Measurements from ENCODE around the gene LMBRD1. TPM values are rescaled to one million over a fixed set of nuclear protein-coding genes. Genes with fewer than 3 reads are reported as not detected.
"Not testable (repeated sequence)": the region's sequence is repeated elsewhere in the genome, so short reads cannot be mapped to it uniquely, and the experiment has no call there.

Gene LMBRD1
- total RNA-seq, 1 donor from 2014 or later = 40.7 TPM

DNA sequence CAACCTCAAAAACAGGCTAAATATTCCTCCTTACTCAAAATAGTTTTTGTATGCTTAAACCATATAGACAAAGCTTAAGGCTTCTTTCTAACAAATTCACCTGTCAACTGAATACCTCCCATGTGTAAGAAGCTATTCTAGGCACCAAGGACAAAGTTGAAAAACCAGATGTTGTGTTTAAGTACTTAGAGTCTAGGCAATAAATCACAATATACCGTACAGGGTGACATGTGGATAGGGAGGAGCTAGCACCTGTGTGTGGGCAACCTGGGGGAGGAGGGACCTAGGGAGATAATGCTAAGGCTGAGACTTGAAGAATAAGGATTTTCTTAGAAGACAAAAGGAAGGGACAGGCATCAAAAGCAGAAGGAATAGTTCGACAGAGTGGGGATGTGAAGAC lies 123.5 kb downstream of the LMBRD1 start:
- no peaks in the 10 kb centered on the region for H3K4me1 Mint-ChIP-seq (ENCODE audit: unreplicated experiment)
- no peaks in the 10 kb centered on the region for H3K27me3 Mint-ChIP-seq (ENCODE audit: unreplicated experiment)
- H3K27ac Mint-ChIP-seq (ENCODE audit: unreplicated experiment) = no peak overlapping the region
- H3K9me3 Mint-ChIP-seq (ENCODE audit: unreplicated experiment) = no peaks in the 10 kb centered on the region
- no peak for DNase-seq (ENCODE audit: extremely low spot score, unreplicated experiment)
- no peak overlapping the region for H3K4me3 Mint-ChIP-seq (ENCODE audit: unreplicated experiment)
- TF ChIP-seq CTCF (IDR thresholded peaks at IDR 0.05) = no peak
- peaks cover 45% of the 10 kb centered on the region for H3K36me3 Mint-ChIP-seq (ENCODE audit: unreplicated experiment)

DNA sequence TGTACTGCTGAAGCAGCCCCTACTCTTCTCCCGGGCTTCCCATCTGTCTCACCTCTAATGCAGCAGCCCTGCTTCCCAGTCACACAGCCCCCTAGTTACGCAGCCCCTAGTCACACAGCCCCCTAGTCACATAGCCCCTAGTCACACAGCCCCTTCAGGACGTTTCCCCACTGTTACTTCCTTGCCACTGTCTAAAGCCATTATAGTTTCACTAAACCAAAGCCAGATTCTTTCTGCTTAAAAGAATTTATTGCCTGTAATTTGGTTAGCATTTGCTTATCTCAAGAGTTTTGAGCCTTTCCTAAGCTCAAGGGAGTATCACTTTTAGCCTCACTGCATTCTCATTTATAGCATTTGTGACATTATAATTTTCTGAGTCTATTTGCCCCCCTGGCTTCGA lies 127.9 kb downstream of the LMBRD1 start:
- Mint-ChIP-seq H3K4me3 (ENCODE audit: unreplicated experiment) (no peak overlapping the region), H3K36me3 (ENCODE audit: unreplicated experiment) (peaks cover 24% of the 10 kb centered on the region), H3K27ac (ENCODE audit: unreplicated experiment) (no peak overlapping the region), H3K9me3 (ENCODE audit: unreplicated experiment) (no peaks in the 10 kb centered on the region), H3K4me1 (ENCODE audit: unreplicated experiment) (peaks cover 9% of the 10 kb centered on the region), H3K27me3 (ENCODE audit: unreplicated experiment) (no peaks in the 10 kb centered on the region)
- no peak for DNase-seq (ENCODE audit: extremely low spot score, unreplicated experiment)
- no peak for TF ChIP-seq CTCF (IDR thresholded peaks at IDR 0.05)

DNA sequence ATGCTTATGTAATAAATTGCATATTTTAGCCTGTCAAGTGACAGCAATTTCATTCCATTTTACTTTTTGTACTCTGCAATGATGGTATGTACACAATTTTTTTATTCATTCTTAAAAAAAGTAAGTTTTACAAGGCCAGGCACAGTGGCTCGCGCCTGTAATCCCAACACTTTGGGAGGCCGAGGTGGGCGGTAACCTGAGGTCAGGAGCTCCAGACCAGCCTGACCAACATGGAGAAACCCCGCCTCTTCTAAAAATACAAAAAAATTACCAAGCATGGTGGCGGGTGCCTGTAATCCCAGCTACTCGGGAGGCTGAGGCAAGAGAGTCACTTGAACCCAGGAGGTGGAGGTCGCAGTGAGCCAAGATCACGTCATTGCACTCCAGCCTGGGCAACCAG lies 130.0 kb downstream of the LMBRD1 start:
- H3K4me1 Mint-ChIP-seq (ENCODE audit: unreplicated experiment); DNase-seq (ENCODE audit: extremely low spot score, unreplicated experiment); H3K9me3 Mint-ChIP-seq (ENCODE audit: unreplicated experiment); H3K27me3 Mint-ChIP-seq (ENCODE audit: unreplicated experiment); H3K27ac Mint-ChIP-seq (ENCODE audit: unreplicated experiment); H3K4me3 Mint-ChIP-seq (ENCODE audit: unreplicated experiment): not testable (repeated sequence)
- H3K36me3 Mint-ChIP-seq (ENCODE audit: unreplicated experiment) = peaks cover 11% of the 10 kb centered on the region

GRCh38 chr6:69665437-69665836 lies 131.4 kb downstream of the LMBRD1 start:
- no peaks in the 10 kb centered on the region for H3K9me3 Mint-ChIP-seq (ENCODE audit: unreplicated experiment)
- peaks cover 4% of the 10 kb centered on the region for H3K36me3 Mint-ChIP-seq (ENCODE audit: unreplicated experiment)
- DNase-seq (ENCODE audit: extremely low spot score, unreplicated experiment) = no peak
- H3K27ac Mint-ChIP-seq (ENCODE audit: unreplicated experiment) = no peak overlapping the region
- no peak overlapping the region for H3K4me3 Mint-ChIP-seq (ENCODE audit: unreplicated experiment)
- peaks cover 9% of the 10 kb centered on the region for H3K4me1 Mint-ChIP-seq (ENCODE audit: unreplicated experiment)
- TF ChIP-seq CTCF (IDR thresholded peaks at IDR 0.05) = no peak
- peaks cover 4% of the 10 kb centered on the region for H3K27me3 Mint-ChIP-seq (ENCODE audit: unreplicated experiment)

DNA sequence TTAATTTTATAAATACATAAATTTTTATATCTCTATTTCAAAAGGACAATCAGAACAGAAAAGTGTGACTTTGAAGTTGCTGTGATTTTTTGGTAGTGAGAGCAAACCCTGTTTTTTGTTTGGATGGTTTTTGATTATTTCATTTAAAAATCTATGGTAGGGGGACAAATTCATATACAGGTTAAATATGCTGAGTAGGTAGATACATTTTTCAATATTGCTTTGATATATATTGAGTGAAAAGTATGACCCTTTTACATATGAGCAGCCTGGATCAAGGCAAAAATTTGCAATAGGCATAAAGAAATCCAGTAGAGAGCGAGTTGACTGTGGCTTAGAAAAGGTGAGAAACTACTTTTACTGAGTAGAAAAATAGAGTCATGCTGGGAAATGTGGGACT lies 132.3 kb downstream of the LMBRD1 start:
- H3K27ac Mint-ChIP-seq (ENCODE audit: unreplicated experiment) = no peak overlapping the region
- H3K9me3 Mint-ChIP-seq (ENCODE audit: unreplicated experiment) = peaks cover 6% of the 10 kb centered on the region
- H3K27me3 Mint-ChIP-seq (ENCODE audit: unreplicated experiment) = peaks cover 4% of the 10 kb centered on the region
- DNase-seq (ENCODE audit: extremely low spot score, unreplicated experiment) = no peak
- peaks cover 2% of the 10 kb centered on the region for H3K36me3 Mint-ChIP-seq (ENCODE audit: unreplicated experiment)
- H3K4me3 Mint-ChIP-seq (ENCODE audit: unreplicated experiment) = no peak overlapping the region
- H3K4me1 Mint-ChIP-seq (ENCODE audit: unreplicated experiment) = peaks cover 9% of the 10 kb centered on the region
- TF ChIP-seq CTCF (IDR thresholded peaks at IDR 0.05) = no peak

DNA sequence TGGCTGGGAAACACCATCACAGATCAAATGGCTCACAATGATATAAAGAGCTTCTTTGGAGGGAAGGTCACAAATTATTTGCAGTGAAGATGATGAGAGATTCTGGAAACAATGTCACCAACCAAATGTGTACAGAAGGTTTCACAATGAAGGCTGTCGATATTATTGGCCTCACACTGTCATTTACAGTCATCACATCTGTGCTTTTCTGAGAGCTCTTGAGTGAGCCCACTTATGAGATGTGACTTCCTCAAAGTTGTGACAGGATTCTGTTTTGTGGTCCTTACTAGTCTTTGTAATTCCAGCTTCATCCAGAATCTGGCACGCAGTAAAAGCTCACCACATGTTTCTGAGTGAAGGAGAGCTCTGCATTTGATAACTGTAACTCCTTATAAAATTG lies 133.6 kb downstream of the LMBRD1 start:
- Mint-ChIP-seq H3K4me1 (ENCODE audit: unreplicated experiment) (peaks cover 9% of the 10 kb centered on the region), H3K4me3 (ENCODE audit: unreplicated experiment) (no peak overlapping the region), H3K36me3 (ENCODE audit: unreplicated experiment) (peaks cover 5% of the 10 kb centered on the region), H3K27ac (ENCODE audit: unreplicated experiment) (no peak overlapping the region), H3K9me3 (ENCODE audit: unreplicated experiment) (peaks cover 18% of the 10 kb centered on the region), H3K27me3 (ENCODE audit: unreplicated experiment) (peaks cover 4% of the 10 kb centered on the region)
- no peak for TF ChIP-seq CTCF (IDR thresholded peaks at IDR 0.05)
- no peak for DNase-seq (ENCODE audit: extremely low spot score, unreplicated experiment)

Measured in osteocyte (in vitro differentiated cells).